SK-N-SH treated with all-trans-retinoic acid at 6 μM for 48 hours (cell line): ENCODE results near the gene PDCD6IP.

Experiments used
- ARNTL ChIP-seq: fragments of 450-650 bp; formaldehyde crosslinking; IDR thresholded peaks from 2 replicates; pipeline ENCODE4 v1.5.0; 2020; ENCODE audit warnings: low read depth, mild to moderate bottlenecking, moderate library complexity, borderline replicate concordance
- CSDC2 ChIP-seq: fragments of 250-450 bp; sonication (Bioruptor Pico); IDR thresholded peaks from 2 replicates; pipeline ENCODE4 v1.5.0; 2020; ENCODE audit warnings: mild to moderate bottlenecking, moderate library complexity
- ESRRG ChIP-seq: fragments of 250-450 bp; sonication (Bioruptor Pico); IDR thresholded peaks from 2 replicates; pipeline ENCODE4 v1.6.1; 2021; ENCODE audit warnings: mild to moderate bottlenecking
- OSR1 ChIP-seq: fragments of 250-450 bp; sonication (Bioruptor Pico); IDR thresholded peaks from 2 replicates; pipeline ENCODE4 v1.8.0; 2022; ENCODE audit warnings: moderate library complexity, mild to moderate bottlenecking, inconsistent platforms
- PATZ1 ChIP-seq: fragments of 250-450 bp; sonication (Bioruptor Pico); IDR thresholded peaks from 2 replicates; pipeline ENCODE4 v1.8.0; 2020; ENCODE audit warnings: mild to moderate bottlenecking, moderate library complexity, borderline replicate concordance
- POU6F1 ChIP-seq: fragments of 250-450 bp; sonication (Bioruptor Pico); IDR thresholded peaks from 2 replicates; pipeline ENCODE4 v1.8.0; 2021; ENCODE audit warnings: low read depth, mild to moderate bottlenecking, moderate library complexity, borderline replicate concordance
- SNAI2 ChIP-seq: fragments of 250-450 bp; sonication (Bioruptor Pico); IDR thresholded peaks from 2 replicates; pipeline ENCODE4 v1.5.0; 2020; ENCODE audit warnings: mild to moderate bottlenecking, moderate library complexity
- ZC3H10 ChIP-seq: fragments of 250-450 bp; sonication (Bioruptor Pico); IDR thresholded peaks from 2 replicates; pipeline ENCODE4 v1.5.1; 2021; ENCODE audit warnings: mild to moderate bottlenecking, moderate library complexity
- ZNF70 ChIP-seq: fragments of 450-650 bp; formaldehyde crosslinking; IDR thresholded peaks from 2 replicates; pipeline ENCODE4 v1.5.0; 2020; ENCODE audit warnings: mild to moderate bottlenecking, moderate library complexity
- TF ChIP-seq, protein P1 (sequence below): fragments of 250-450 bp; sonication (Bioruptor Pico); IDR thresholded peaks from 2 replicates; pipeline ENCODE4 v1.5.0; 2020; ENCODE audit warnings: mild to moderate bottlenecking, moderate library complexity

- TF ChIP-seq ESRRG (CRISPR knock-in tag) (no peak), CSDC2 (CRISPR knock-in tag) (no peak), SNAI2 (CRISPR knock-in tag) (no peak), ZC3H10 (CRISPR knock-in tag) (no peak), PATZ1 (CRISPR knock-in tag) (no peak), ARNTL (no peak), POU6F1 (CRISPR knock-in tag) (no peak), OSR1 (CRISPR knock-in tag) (no peak), ZNF70 (CRISPR knock-in tag) (no peak)
- TF ChIP-seq, protein P1, sequence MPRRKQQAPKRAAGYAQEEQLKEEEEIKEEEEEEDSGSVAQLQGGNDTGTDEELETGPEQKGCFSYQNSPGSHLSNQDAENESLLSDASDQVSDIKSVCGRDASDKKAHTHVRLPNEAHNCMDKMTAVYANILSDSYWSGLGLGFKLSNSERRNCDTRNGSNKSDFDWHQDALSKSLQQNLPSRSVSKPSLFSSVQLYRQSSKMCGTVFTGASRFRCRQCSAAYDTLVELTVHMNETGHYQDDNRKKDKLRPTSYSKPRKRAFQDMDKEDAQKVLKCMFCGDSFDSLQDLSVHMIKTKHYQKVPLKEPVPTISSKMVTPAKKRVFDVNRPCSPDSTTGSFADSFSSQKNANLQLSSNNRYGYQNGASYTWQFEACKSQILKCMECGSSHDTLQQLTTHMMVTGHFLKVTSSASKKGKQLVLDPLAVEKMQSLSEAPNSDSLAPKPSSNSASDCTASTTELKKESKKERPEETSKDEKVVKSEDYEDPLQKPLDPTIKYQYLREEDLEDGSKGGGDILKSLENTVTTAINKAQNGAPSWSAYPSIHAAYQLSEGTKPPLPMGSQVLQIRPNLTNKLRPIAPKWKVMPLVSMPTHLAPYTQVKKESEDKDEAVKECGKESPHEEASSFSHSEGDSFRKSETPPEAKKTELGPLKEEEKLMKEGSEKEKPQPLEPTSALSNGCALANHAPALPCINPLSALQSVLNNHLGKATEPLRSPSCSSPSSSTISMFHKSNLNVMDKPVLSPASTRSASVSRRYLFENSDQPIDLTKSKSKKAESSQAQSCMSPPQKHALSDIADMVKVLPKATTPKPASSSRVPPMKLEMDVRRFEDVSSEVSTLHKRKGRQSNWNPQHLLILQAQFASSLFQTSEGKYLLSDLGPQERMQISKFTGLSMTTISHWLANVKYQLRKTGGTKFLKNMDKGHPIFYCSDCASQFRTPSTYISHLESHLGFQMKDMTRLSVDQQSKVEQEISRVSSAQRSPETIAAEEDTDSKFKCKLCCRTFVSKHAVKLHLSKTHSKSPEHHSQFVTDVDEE = no peak
Observed at GRCh38 chr3:33889394-33890039, 91.1 kb downstream of the PDCD6IP start.
